ENCODE measurements around the gene HLTF.
A peak's percentile ranks its signal among the peaks of the same experiment; 100 is the strongest.
"Not testable (repeated sequence)": the region's sequence is repeated elsewhere in the genome, so short reads cannot be mapped to it uniquely, and the experiment has no call there.

Gene HLTF, protein sequence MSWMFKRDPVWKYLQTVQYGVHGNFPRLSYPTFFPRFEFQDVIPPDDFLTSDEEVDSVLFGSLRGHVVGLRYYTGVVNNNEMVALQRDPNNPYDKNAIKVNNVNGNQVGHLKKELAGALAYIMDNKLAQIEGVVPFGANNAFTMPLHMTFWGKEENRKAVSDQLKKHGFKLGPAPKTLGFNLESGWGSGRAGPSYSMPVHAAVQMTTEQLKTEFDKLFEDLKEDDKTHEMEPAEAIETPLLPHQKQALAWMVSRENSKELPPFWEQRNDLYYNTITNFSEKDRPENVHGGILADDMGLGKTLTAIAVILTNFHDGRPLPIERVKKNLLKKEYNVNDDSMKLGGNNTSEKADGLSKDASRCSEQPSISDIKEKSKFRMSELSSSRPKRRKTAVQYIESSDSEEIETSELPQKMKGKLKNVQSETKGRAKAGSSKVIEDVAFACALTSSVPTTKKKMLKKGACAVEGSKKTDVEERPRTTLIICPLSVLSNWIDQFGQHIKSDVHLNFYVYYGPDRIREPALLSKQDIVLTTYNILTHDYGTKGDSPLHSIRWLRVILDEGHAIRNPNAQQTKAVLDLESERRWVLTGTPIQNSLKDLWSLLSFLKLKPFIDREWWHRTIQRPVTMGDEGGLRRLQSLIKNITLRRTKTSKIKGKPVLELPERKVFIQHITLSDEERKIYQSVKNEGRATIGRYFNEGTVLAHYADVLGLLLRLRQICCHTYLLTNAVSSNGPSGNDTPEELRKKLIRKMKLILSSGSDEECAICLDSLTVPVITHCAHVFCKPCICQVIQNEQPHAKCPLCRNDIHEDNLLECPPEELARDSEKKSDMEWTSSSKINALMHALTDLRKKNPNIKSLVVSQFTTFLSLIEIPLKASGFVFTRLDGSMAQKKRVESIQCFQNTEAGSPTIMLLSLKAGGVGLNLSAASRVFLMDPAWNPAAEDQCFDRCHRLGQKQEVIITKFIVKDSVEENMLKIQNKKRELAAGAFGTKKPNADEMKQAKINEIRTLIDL

DNA sequence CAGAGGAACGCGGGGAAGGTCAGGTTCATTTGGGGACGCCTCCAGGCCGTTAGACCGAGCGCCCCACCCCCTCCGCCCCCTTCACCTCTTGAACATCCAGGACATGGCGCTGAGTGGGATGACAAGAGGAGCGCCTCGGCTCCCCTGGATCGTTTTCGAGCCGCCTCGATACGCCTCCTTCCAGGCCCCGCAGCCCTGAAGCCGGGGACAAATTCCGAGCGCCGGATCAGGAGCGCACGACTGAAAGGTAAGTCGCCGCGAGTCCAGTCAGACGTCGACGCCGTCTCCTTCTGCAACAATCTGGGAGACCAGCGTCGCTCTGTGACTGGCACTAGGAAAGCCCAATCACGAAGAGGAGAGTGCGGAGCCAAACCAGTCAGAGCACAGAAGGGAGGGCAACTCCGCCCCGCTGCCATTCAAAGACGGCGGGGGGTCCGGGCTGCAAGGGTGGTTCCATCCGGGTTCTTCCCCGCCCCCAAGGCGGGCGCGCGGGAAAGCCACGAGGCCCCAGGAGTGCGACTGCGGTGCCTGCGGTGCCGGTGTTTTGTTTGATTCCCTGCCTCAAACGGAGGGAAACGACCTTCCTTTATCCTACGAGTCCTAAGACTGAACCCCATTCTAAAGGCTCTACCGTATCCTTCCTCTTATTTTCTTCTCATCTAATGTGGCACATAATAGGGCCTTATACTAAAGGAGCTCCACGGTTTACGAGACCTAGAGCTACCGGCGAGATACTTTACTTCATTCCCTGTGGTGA lies at the start of gene HLTF:
Gene HLTF, minus strand, starts transcription at position 302 of the 757 bp plus-strand sequence. Its CDS starts 197 bp downstream, at position 105.
- peak; percentile 83 for DNase-seq (ENCODE audit: low read depth in 2 of 3, low spot score in 1 of 3)

DNA sequence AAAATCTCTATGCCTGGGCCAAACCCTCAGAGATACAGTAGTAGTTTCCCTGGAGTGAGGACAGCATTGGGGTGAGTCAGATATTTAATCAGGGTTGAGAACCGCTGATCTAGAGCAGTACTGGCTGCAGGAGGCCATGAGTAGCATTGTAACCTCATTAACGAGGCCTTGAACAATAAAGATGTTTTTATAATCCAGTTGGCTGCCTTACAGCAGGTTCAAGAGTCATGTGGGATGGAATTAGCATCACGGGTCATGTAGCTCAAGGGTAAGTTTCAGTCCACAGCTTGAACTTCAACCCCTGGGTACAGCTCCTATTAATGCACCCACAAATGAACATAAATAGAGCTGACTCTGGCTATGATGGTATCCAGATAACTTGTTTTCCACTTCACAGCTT lies 48.2 kb upstream of the HLTF start:
- DNase-seq (ENCODE audit: low read depth in 2 of 3, low spot score in 1 of 3): no peak

DNA sequence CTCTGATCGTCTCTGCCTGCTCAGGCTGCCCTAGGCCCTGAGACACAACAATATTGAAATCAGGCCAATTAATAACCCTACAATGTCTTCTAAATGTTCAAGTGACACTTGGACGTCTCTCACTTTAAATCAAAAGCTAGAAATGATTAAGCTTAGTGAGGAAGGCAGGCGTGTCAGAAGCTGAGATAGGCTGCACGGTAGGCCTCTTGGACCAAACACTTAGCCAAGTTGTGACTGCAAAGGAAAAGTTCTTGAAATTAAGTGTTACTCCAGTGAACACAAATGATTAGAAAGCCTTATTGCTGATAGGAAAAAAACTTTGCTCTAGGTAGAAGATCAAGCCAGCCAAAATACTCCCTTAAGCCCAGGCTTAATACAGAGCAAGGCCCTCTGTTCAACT lies 45.3 kb upstream of the HLTF start:
- no peak for DNase-seq (ENCODE audit: low read depth in 2 of 3, low spot score in 1 of 3)

DNA sequence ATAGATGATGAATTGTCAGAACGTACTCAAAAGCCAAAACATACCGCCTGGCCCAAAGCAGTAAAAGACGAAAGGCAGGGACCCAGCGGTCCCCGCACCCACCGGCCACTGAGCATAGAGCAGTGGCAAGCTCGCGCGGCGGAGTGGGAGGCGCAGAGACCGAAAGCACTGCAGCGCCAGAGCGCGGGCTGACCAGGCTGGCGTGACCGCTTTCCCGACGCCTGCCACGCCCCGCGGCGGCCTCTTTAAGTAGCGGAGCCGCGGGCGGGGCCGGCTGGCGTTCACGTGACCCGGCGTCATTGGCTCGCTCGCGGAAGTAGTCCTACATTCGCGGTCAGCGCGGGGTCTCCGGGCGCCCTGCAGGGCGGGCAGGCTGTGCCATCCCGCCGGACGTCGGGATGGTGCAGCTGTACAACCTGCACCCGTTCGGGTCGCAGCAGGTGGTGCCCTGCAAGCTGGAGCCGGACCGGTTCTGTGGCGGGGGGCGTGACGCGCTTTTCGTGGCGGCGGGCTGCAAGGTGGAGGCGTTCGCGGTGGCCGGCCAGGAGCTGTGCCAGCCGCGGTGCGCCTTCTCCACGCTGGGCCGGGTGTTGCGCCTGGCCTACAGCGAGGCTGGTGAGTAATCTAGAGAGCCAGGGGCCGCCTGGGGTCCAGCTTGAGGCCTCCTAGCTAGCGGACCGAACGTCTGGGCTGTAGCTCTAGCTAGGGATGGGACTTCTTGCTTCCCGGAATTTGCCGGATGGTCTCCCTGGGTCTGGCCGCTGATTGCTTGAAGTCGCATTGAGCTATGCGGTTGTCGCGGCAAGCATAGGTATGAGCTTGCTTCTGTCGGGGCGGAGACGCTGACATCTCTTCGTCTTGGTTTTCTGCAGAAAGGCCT lies 43.2 kb upstream of the HLTF start, which contains the start of gene HPS3:
Gene HPS3, plus strand, starts transcription at position 313 of the 880 bp plus-strand sequence. Its CDS starts 86 bp downstream, at position 399.
- peak; percentile 59 to 79 (median 60) for DNase-seq (ENCODE audit: low read depth in 2 of 3, low spot score in 1 of 3)

DNA sequence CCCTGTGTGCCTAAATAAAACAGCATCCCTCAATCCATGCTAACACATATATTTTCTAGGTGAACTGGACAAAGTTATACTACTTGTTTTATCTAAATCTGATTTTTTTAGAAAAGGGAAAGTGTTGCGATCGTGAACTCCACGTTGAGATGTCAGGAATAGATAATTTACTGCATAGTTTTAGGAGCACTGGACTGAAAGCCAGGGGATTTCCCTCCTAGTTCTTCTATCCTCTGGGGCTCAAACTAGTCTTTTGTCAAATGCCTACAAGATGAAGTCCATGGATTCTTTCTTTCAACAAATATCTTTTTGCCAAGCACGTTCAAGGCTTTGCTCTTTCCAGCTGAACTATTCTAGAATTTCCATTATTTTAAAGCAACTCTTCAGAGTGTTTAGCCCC lies 42.5 kb upstream of the HLTF start:
- DNase-seq (ENCODE audit: low read depth in 2 of 3, low spot score in 1 of 3): no peak

DNA sequence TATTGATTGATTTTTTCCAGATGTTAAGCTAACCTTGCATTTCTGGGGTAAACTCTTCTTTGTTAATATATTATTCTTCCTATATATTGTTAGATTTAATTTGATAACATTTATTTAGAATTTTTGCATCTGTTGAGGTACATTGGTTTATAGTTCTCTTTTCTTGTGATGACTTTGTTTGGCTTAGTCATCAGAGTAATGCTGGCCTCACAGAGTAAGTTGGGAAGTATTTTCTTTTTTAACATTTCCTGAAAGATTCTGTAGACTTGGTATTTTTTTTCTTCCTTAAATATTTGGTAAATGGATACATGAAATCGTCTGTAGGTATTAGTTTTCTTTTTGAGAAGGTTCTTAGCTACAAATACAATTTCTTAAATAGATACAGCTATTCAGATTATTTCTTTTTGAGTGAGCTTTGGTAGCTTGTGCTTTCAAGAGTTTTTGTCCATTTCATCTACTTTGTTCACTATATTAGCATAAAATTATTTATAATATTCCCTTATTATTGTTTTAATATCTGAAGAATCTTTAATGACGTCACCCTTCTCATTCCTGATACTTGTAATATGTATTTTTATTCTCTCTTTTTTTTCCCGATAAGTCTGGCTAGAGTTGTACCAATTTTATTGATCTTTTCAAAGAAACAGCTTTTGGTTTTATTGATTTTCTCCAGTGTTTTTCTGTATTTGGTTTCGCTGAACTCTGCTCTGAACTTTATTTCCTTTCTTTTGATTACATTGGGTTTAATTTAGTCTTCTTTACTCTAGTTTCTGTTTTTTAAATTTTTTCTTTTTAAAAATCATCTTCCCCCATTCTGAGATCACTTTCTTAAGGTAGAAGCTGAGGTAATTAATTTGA lies 36.6 kb upstream of the HLTF start:
- DNase-seq (ENCODE audit: low read depth in 2 of 3, low spot score in 1 of 3): no peak

DNA sequence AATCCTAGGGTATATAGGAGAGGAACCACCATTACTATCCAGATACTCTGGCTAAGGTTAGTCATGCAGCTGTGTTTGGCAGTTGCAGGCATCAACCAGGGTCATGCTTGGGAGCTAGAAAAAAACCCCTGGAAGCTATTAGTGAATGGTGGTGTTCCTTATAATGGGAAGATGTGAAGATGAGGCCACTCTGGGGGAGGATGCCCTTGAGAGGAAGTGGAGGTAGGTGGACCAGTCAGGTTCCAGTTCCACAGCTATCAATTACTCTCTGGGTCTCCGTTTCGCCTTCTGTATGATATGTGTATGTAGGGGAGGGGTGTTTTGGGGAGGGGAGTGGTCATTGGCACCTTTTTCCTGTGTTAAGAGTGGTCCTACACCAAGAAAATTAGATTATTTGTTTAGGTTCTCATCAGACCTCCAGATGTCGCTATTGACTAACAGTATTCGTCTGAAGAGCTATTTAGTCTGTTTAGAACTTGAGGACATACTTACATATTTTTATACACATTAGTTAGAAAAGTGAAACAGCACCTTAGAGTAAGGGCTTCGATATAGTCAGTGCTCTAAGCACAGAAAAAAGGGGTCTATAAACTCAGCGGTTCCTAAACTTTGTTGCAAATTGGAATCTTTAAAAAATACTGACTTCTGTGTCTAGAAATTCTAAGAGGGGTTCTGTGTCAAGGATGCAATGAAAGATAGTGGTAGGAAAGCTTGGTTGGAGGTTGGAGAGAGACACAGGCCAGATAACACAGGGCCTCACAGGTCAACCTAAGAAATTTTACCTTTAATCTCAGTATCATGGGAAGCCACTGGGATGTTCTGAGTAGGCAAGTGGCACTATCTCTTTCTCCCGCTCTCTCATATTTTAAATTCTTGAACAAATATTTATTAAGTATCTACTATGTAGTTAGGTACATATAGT lies 34.0 kb upstream of the HLTF start:
- DNase-seq (ENCODE audit: low read depth in 2 of 3, low spot score in 1 of 3): peak in 1 of 3 donors; percentile 33

DNA sequence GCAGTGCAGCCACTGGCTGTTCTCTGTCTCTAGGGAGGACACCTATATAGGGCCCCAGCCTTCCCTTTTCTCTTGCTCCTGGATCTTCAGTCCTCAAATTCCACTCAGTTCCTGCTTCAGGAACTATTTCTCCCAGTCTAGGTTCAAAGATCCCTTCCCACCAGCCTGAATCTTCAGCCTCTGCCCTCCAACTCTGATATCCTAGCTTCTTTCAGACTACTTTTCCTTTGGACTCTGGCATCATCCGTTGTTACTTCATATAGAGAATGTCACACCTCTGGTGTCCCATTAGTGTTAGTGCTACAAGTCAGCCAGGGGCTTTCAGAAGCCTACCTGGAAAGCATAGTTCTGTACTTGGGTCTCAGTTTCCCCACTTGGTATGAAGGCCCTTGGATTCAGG lies 33.1 kb upstream of the HLTF start:
- no peak for DNase-seq (ENCODE audit: low read depth in 2 of 3, low spot score in 1 of 3)

DNA sequence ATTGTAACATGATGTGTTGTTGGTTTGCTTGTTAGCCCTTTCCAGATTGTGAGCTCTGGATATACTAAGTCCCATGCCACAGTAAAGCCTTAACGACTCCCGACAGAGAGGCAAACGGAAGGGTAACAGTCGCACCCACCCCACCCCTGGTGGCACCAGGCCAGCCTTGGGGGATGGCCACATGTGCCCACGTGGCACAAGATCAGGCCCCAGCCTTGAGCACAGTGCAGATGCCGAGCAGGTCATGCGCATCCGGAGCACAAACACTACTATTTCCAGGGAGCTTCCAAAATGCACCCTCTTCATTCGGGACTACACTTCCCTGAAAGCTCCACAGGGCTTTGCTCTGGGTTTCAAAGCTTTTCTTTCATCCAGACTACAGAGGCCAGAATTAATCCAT lies 32.4 kb upstream of the HLTF start:
- no peak for DNase-seq (ENCODE audit: low read depth in 2 of 3, low spot score in 1 of 3)

DNA sequence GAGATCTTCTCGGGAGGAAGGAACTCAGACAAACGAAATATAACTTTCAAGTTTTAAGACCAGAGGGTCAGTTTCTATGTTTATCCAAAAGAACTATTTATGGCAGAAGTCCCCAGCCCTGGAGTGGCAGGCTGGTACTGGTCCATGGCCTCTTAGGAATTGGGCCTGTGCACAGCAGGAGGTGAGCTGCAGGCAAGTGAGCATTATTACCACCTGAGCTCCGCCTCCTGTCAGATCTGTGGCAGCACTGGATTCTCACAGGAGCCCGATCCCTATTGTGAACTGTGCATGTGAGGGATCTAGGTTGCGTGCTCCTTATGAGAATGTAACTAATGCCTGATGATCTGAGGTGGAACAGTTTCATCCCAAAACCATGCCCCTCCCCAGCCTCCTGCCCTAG lies 28.8 kb upstream of the HLTF start:
- no peak for DNase-seq (ENCODE audit: low read depth in 2 of 3, low spot score in 1 of 3)

DNA sequence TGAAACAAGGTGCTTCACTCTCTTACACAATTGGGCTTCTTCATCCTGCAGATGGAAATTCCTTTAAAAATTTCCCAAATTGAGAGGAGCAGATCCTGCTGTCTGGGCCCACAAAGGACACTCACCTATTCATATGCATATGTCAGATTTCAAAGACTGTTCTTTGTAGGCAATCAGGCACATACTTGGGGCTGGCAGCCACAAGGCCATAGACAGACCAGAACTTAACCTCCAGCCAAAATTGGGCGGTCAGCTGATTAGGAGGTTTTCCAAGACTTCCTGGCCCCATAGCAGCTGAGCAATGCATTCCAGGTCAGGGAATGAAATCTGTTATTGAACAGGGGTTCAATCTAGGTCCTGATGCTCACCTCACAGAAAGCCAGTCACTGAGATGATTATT lies 28.1 kb upstream of the HLTF start:
- no peak for DNase-seq (ENCODE audit: low read depth in 2 of 3, low spot score in 1 of 3)

DNA sequence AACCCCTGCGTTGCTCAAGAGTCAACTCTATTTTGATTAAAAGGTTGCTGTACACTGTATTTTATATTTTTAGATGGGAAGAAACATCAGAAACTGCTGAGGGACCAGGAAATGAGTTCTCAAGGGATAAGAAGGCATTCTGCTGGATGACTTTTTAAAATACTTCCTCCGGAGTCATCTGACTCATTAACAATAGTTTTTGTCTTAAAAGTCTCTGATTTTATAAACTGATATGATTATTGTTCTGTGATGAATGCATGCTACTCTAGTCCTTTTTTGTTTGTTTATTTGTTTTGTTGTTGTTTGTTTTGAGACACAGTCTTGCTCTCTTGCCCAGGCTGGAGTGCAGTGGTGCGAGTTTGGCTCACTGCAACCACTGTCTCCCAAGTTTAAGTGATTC lies 18.2 kb upstream of the HLTF start:
- no peak for DNase-seq (ENCODE audit: low read depth in 2 of 3, low spot score in 1 of 3)

DNA sequence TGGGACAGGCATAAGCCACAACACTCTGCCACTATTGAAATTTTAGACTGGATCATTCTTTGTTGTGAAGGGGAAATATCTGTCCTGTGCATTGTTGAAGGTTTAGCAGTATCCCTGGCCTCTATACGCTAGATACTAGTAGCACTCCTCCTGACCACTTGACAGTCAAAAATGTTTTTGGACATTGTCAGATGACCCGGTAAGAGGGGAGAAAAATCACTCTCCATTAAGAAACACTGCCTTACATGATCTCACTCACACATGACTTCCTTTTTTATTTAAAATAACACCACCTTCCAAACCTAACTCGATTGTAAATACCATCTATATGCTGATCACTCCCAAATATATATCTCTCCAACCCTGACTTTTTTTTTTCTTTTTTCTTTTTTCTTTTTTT lies 15.3 kb upstream of the HLTF start:
- no peak for DNase-seq (ENCODE audit: low read depth in 2 of 3, low spot score in 1 of 3)

DNA sequence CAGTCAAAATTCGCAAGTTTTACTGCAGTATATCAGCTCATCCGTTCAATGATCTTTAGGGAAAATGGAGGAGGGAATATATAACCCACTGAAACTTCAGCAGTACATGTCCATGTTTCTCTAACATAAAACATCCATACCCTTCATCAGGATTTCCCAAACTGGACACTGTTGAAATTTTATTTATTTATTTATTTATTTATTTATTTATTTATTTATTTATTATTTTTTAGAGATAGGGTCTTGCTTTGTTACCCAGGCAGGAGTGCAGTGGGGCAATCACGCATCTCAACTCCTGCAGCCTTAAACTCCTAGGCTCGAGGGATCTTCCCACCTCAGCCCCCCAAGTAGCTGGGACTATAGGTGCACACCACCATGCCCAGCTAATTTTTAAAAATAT lies 14.8 kb upstream of the HLTF start:
- DNase-seq (ENCODE audit: low read depth in 2 of 3, low spot score in 1 of 3): no peak

DNA sequence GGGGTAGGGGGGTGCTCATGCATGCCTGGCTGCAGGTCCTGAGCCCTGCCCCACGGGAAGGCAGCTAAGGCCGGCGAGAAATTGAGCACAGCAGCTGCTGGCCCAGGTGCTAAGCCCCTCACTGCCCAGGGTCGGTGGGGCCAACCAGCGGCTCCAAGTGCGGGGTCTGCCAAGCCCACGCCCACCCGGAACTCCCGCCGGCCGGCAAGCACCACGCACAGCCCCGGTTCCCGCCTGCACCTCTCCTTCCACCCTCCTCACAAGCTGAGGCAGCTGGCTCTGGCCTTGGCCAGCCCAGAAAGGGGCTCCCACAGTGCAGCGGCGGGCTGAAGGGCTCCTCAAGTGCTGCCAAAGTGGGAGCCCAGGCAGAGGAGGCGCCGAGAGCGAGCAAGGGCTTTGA lies 11.7 kb upstream of the HLTF start:
- not testable (repeated sequence) for DNase-seq (ENCODE audit: low read depth in 2 of 3, low spot score in 1 of 3)

DNA sequence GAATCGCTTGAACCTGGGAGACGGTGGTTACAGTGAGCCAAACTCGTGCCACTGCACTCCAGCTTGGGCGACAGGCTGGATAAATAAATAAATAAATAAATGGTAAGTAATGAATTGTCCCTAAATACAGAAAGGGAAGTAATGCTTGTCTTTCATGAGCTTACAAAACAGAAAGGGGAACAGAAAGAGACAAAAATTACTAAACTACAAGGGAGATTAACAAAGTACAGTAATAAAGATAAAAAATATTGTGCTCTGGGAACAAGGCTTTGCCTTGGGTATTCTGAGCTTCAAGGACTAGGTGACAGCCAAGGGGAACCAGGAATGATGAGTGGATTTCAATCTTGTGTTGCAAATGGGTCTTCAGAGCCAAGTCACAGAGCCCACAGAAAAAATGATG lies 9.2 kb upstream of the HLTF start:
- DNase-seq (ENCODE audit: low read depth in 2 of 3, low spot score in 1 of 3): no peak

DNA sequence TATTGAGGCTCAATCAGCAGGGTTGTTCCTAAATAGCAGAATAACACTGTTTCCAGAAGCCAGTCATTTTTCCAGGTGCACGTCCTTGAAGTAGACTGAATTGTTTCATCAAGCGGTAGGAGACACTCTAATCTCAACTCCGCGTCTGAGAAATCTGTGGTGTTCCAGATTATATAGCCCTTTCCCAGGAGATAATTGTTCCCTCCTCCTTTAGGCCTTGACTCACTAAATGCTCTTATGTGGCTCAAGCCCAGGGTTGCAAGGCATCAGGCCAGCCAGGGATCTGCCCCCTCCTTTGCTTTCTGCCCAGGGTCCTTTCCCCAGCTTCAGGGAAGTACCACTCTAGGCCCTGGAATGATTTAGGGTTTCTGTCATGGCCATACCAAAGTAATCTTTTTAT lies 5.7 kb upstream of the HLTF start:
- DNase-seq (ENCODE audit: low read depth in 2 of 3, low spot score in 1 of 3): no peak

DNA sequence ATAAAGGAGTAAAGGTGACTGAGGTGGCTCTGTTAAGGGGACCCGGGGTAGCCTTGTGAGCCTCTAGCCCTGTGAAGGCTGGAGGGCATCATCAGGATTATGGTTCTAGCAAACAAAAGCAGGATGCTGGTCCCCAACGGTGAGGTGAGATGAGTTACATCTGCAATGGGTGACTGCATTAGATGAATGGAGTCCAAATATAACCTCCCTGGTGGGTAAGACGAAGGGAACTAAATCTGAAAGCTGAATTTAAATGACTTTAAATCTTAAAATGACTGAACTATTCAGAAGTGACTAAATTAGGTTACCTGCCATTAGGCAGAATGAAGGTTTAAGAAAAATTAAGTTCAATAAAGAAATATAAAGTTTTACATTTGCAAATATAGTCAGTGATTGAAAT lies 4.6 kb upstream of the HLTF start:
- DNase-seq (ENCODE audit: low read depth in 2 of 3, low spot score in 1 of 3): no peak
